AG08395 (cell line): ENCODE results near the gene RBL1.
"Not testable (repeated sequence)": the region's sequence is repeated elsewhere in the genome, so short reads cannot be mapped to it uniquely, and the experiment has no call there.

Source experiments
- DNase-seq: peaks from one replicate; pipeline ENCODE4 v3.0.0; 2012; ENCODE audit warnings: mixed read lengths, low spot score

Gene RBL1

GRCh38 chr20:37075932-37076685 is 19.7 kb downstream of the RBL1 start:
- DNase-seq, result peak; percentile 7

GRCh38 chr20:37072293-37073196 is 23.3 kb downstream of the RBL1 start:
- DNase-seq, result no peak

GRCh38 chr20:37071481-37071911 is 24.3 kb downstream of the RBL1 start:
- DNase-seq, result no peak

- not testable (repeated sequence) for DNase-seq
Observed at GRCh38 chr20:37069563-37069962, 26.2 kb downstream of the RBL1 start.

GRCh38 chr20:37066168-37066567 is 29.6 kb downstream of the RBL1 start:
- DNase-seq, result no peak

- no peak for DNase-seq
Observed at GRCh38 chr20:37055276-37055675, 40.5 kb downstream of the RBL1 start.

GRCh38 chr20:37053230-37053950 is 42.4 kb downstream of the RBL1 start:
- no peak for DNase-seq

GRCh38 chr20:37042986-37043972 is 52.5 kb downstream of the RBL1 start:
- DNase-seq, result no peak

- not testable (repeated sequence) for DNase-seq
Observed at GRCh38 chr20:37039366-37039765, 56.4 kb downstream of the RBL1 start.

GRCh38 chr20:37032077-37032476 is 63.7 kb downstream of the RBL1 start:
- DNase-seq, result no peak

GRCh38 chr20:37020636-37021035 is 75.2 kb downstream of the RBL1 start:
- DNase-seq, result no peak

- DNase-seq, result not testable (repeated sequence)
Observed at GRCh38 chr20:37012631-37013030, 83.2 kb downstream of the RBL1 start.

GRCh38 chr20:37011858-37012257 is 83.9 kb downstream of the RBL1 start:
- DNase-seq, result not testable (repeated sequence)

GRCh38 chr20:37011147-37011546 is 84.7 kb downstream of the RBL1 start:
- no peak for DNase-seq

GRCh38 chr20:37007898-37008649 is 87.7 kb downstream of the RBL1 start:
- DNase-seq, result peak; percentile 18

GRCh38 chr20:37005062-37005942 is 90.5 kb downstream of the RBL1 start:
- DNase-seq, result not testable (repeated sequence)

- DNase-seq, result not testable (repeated sequence)
Observed at GRCh38 chr20:37001634-37002033, 94.2 kb downstream of the RBL1 start.

GRCh38 chr20:37000171-37000570 is 95.6 kb downstream of the RBL1 start:
- not testable (repeated sequence) for DNase-seq

- DNase-seq, result no peak
Observed at GRCh38 chr20:36998652-36999051, 97.1 kb downstream of the RBL1 start.
